Prostate gland (tissue), 2 donors: ENCODE data around the gene TRMT2B. TPM values are rescaled to one million over a fixed set of nuclear protein-coding genes. Genes with fewer than 3 reads are reported as not detected.
"Not testable (repeated sequence)": the region's sequence is repeated elsewhere in the genome, so short reads cannot be mapped to it uniquely, and the experiment has no call there.

Source experiments
- DNase-seq: peaks from one replicate; pipeline ENCODE4 v3.0.0-alpha.2; 2019; ENCODE audit warnings: low spot score
- H3K27ac ChIP-seq, 2 donors: fragments of 200-600 bp; sonication (generic); 2 replicates each; pipeline ENCODE4 v1.5.1; 2017 to 2019
- H3K27me3 ChIP-seq: fragments of 200-600 bp; sonication (generic); replicated peaks from 2 replicates; pipeline ENCODE4 v1.5.1; 2019; ENCODE audit not compliant: insufficient read depth
- H3K36me3 ChIP-seq, 2 donors: fragments of 200-600 bp; sonication (generic); 1 replicate in 1 of 2; 2 replicates in 1 of 2; pipeline versions ENCODE4 v1.5.1 to v1.8.1; 2017 to 2019
- H3K4me1 ChIP-seq: fragments of 200-600 bp; sonication (generic); replicated peaks from 2 replicates; pipeline ENCODE4 v1.5.1; 2019
- H3K4me3 ChIP-seq, 2 donors: fragments of 200-600 bp; sonication (generic); 2 replicates each; pipeline ENCODE4 v1.5.1; 2017 to 2019
- H3K9me3 ChIP-seq: fragments of 200-600 bp; sonication (generic); 2 replicates; pipeline ENCODE4 v1.5.1; 2017
- POLR2A ChIP-seq: fragments of 450-650 bp; IDR thresholded peaks from one replicate; pipeline ENCODE4 v1.6.1; 2016; ENCODE audit warnings: antibody characterized with exemption, mild to moderate bottlenecking
- POLR2AphosphoS5 ChIP-seq: sonication (generic); formaldehyde crosslinking; IDR thresholded peaks from one replicate; pipeline ENCODE4 v1.6.1; 2017; ENCODE audit warnings: antibody characterized with exemption
- WGBS: methylation state at CpG from one replicate; pipeline ENCODE4 v1.1.5; 2018; 5-methylcytosine and 5-hydroxymethylcytosine counted together
- intact Hi-C: fragments of 100-400 bp; cut with DNase I; formaldehyde crosslinking; loops from one replicate; pipeline ENCODE4 v1.14.2; 2022
- total RNA-seq, 2 donors: library from RNA; depleted of rRNA; stranded (reverse); fragments of >200 nt; gene quantifications; one replicate each; pipeline ENCODE4 v1.1.0, GENCODE V29; 2016
- TF ChIP-seq, protein P1 (sequence below), 4 experiments: fragments of 200-600 bp in 2 of 4; fragments of 450-650 bp in 2 of 4; sonication (generic) in 2 of 4; IDR thresholded peaks; 1 replicate in 3 of 4; 2 replicates in 1 of 4; pipeline ENCODE4 v1.5.1; 2016 to 2019; ENCODE audit warnings: antibody characterized with exemption in 4 of 4, mild to moderate bottlenecking in 2 of 4, moderate library complexity in 2 of 4

The TRMT2B gene
- total RNA-seq, 2 donors from 2014 or later = 14.0 to 29.5 TPM

DNA sequence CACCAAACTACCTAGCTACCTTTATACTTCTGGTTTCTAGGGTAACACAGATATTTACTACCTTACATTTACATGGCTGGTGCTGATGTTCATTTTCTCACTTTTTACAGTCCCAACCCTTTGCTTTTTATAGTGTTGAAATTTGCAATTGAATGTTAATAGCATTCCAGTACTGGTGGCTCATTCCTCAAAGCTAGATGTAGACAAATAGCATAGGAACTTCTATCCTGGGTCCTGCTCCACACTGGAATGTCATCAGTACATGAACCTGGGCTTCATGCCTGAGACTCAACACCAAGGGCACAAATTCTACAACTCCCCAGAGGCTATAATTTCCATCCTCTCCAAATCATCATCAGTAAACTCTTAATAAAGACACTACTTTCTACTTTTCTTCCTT lies 10.3 kb upstream of the TRMT2B start:
- TF ChIP-seq POLR2A = no peak
- TF ChIP-seq, protein P1, sequence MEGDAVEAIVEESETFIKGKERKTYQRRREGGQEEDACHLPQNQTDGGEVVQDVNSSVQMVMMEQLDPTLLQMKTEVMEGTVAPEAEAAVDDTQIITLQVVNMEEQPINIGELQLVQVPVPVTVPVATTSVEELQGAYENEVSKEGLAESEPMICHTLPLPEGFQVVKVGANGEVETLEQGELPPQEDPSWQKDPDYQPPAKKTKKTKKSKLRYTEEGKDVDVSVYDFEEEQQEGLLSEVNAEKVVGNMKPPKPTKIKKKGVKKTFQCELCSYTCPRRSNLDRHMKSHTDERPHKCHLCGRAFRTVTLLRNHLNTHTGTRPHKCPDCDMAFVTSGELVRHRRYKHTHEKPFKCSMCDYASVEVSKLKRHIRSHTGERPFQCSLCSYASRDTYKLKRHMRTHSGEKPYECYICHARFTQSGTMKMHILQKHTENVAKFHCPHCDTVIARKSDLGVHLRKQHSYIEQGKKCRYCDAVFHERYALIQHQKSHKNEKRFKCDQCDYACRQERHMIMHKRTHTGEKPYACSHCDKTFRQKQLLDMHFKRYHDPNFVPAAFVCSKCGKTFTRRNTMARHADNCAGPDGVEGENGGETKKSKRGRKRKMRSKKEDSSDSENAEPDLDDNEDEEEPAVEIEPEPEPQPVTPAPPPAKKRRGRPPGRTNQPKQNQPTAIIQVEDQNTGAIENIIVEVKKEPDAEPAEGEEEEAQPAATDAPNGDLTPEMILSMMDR (IDR thresholded peaks at IDR 0.05) = no peak
- TF ChIP-seq POLR2AphosphoS5 = no peak
- H3K36me3 ChIP-seq = no peaks in the 10 kb centered on the region
- DNase-seq = no peak
- H3K4me1 ChIP-seq = no peaks in the 10 kb centered on the region
- H3K27ac ChIP-seq = no peak overlapping the region
- no peaks in the 10 kb centered on the region for H3K9me3 ChIP-seq
- no peaks in the 10 kb centered on the region for H3K27me3 ChIP-seq
- H3K4me3 ChIP-seq = no peak overlapping the region
- intact Hi-C loops = no loop called here

GRCh38 chrX:101057093-101057714 lies 5.3 kb upstream of the TRMT2B start:
- intact Hi-C loops = no loop called here
- Histone ChIP-seq H3K27ac (no peak overlapping the region), H3K4me1 (no peaks in the 10 kb centered on the region), H3K9me3 (no peaks in the 10 kb centered on the region), H3K36me3 (no peaks in the 10 kb centered on the region), H3K4me3 (no peak overlapping the region), H3K27me3 (no peaks in the 10 kb centered on the region)
- TF ChIP-seq POLR2A (no peak), POLR2AphosphoS5 (no peak)
- TF ChIP-seq, protein P1 (IDR thresholded peaks at IDR 0.05) = no peak
- DNase-seq = no peak
- 73% methylated on average over 3 of the region's 3 CpGs for WGBS

- DNase-seq, H3K27me3 ChIP-seq, intact Hi-C loops, H3K9me3 ChIP-seq, H3K36me3 ChIP-seq, H3K4me1 ChIP-seq, H3K4me3 ChIP-seq, H3K27ac ChIP-seq: not testable (repeated sequence)
- 81% methylated on average over 4 of the region's 4 CpGs for WGBS
Observed at GRCh38 chrX:101056551-101056950, 4.6 kb upstream of the TRMT2B start.

- TF ChIP-seq POLR2AphosphoS5 = no peak
- TF ChIP-seq POLR2A = no peak
- TF ChIP-seq, protein P1 (IDR thresholded peaks at IDR 0.05) = no peak
- no peaks in the 10 kb centered on the region for H3K9me3 ChIP-seq
- peak overlapping the region; percentile 44 to 50 for H3K4me3 ChIP-seq
- no peaks in the 10 kb centered on the region for H3K4me1 ChIP-seq
- intact Hi-C loops = no loop called here
- no peaks in the 10 kb centered on the region for H3K36me3 ChIP-seq
- peak; percentile 3 for DNase-seq
- H3K27me3 ChIP-seq = no peaks in the 10 kb centered on the region
- H3K27ac ChIP-seq = peak overlapping the region; percentile 76 to 82
- 0% methylated on average over 5 of the region's 5 CpGs for WGBS
Observed at GRCh38 chrX:101051153-101051548, 760 bp downstream of the TRMT2B start.

DNA sequence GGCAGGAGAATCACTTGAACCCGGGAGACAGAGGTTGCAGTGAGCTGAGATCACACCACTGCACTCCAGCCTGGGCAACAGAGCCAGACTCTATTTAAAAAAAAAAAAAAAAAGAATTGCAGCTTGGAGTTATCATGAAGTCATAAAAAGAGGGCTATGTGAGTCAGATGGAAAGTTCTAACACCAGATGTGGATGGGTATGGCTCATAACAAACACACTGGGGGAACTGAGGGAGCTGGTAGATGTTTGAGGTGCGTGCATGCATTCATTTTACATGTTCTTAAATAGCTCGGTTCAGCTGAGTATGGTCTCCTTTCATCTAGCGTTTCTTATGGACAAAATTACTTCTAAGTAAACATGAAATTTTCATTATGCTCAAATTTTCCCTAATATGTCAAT lies 11.7 kb downstream of the TRMT2B start:
- Histone ChIP-seq H3K4me1 (no peaks in the 10 kb centered on the region), H3K27me3 (no peaks in the 10 kb centered on the region), H3K4me3 (no peak overlapping the region), H3K27ac (no peak overlapping the region), H3K36me3 (no peaks in the 10 kb centered on the region), H3K9me3 (no peaks in the 10 kb centered on the region)
- TF ChIP-seq, protein P1 (IDR thresholded peaks at IDR 0.05) = no peak
- no peak for TF ChIP-seq POLR2A
- no peak for TF ChIP-seq POLR2AphosphoS5
- WGBS = 92% methylated on average over 4 of the region's 4 CpGs
- DNase-seq = no peak
- intact Hi-C loops = no loop called here
